ENCODE measurements around the gene AP1M1.
"Not testable (repeated sequence)": the region's sequence is repeated elsewhere in the genome, so short reads cannot be mapped to it uniquely, and the experiment has no call there.

The AP1M1 gene

GRCh38 chr19:16197622-16198369 lies at the start of gene AP1M1:
AP1M1 (plus strand) TSS chr19:16197911; CDS start chr19:16198027, 116 bp downstream.
- DNase-seq = peak; percentile 79

GRCh38 chr19:16148443-16149229 lies 49.1 kb upstream of the AP1M1 start:
- no peak for DNase-seq

- DNase-seq = no peak
Measured at GRCh38 chr19:16153582-16154336, 44.0 kb upstream of the AP1M1 start.

- no peak for DNase-seq
Measured at GRCh38 chr19:16154557-16154956, 43.2 kb upstream of the AP1M1 start.

GRCh38 chr19:16155128-16155527 lies 42.6 kb upstream of the AP1M1 start:
- no peak for DNase-seq

- DNase-seq = no peak
Measured at GRCh38 chr19:16156904-16157303, 40.8 kb upstream of the AP1M1 start.

GRCh38 chr19:16157601-16158000 lies 40.1 kb upstream of the AP1M1 start:
- DNase-seq = no peak

- DNase-seq = no peak
Measured at GRCh38 chr19:16159655-16160054, 38.1 kb upstream of the AP1M1 start.

GRCh38 chr19:16160445-16160942 lies 37.2 kb upstream of the AP1M1 start:
- no peak for DNase-seq

GRCh38 chr19:16160943-16161560 lies 36.7 kb upstream of the AP1M1 start:
- no peak for DNase-seq

GRCh38 chr19:16161840-16162239 lies 35.9 kb upstream of the AP1M1 start:
- DNase-seq = no peak

DNA sequence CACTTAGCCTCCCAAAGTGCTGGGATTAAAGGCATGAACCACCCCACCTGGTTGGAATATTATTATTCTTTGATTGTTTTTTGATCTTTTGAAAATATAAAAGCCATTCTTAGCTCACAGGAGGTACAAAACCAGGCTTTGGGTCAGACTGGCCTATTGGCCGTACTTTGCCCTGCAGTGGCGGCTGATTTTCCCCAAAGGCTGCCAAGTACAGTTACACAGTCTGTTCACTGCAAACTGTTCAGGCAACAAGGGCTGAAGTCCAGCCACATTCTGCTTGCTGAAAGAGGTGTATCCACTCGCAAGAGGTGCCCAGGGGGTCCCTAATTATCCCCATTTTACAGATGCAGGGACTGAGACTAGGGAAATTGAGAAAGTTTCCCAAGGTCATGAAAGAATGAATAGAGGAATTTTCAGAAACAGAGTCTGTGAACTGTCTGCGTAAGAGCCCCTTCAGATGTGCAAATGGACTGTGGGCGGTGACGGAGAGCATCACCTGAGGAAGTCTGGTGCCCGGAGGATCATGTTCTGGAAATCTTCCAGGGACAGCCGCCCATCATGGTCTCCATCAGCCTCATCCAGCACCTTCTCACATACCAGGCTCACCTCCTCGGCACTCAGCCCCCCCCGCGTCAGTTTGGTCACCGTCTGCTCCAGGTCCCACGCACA lies 33.4 kb upstream of the AP1M1 start:
- no peak for DNase-seq

DNA sequence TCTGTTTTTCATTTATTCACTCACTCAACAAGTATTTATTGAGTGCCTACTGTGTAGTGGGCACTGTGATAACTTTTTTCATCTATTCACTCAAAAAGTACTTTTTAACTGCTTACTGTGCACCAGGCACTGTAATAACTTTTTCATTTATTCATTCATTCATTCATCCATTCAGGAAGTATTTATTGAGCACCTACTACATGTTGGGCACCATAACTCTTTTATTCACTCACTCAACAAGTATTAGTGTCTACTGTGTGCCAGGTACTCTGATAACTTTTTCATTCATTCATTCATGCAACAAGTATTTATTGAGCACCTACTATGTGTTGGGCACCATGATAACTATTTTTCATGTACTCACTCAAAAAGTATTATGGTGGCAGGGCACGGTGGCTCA lies 31.3 kb upstream of the AP1M1 start:
- DNase-seq = no peak

- DNase-seq = no peak
Measured at GRCh38 chr19:16167055-16167454, 30.7 kb upstream of the AP1M1 start.

- no peak for DNase-seq
Measured at GRCh38 chr19:16168465-16169081, 29.1 kb upstream of the AP1M1 start.

DNA sequence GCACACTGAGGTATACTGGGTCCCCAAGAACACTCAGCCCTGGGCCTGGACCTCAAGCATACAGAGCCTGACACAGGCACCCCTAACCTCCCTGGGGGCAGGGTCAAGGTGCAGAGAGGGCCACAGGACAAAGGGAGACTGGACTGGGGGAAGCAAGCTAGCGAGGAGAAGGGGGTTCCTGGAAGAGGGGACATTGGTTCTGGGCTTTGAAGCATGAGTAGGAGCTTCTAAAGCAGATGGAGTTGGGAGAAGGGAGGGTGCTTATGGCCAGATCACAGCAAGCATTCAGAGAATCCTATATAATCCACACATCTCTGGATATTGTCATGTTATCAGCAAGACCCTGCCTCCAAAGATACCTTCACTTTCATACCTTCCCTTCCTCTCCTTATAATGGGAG lies 27.6 kb upstream of the AP1M1 start:
- DNase-seq = no peak

- DNase-seq = no peak
Measured at GRCh38 chr19:16175954-16176353, 21.8 kb upstream of the AP1M1 start.

DNA sequence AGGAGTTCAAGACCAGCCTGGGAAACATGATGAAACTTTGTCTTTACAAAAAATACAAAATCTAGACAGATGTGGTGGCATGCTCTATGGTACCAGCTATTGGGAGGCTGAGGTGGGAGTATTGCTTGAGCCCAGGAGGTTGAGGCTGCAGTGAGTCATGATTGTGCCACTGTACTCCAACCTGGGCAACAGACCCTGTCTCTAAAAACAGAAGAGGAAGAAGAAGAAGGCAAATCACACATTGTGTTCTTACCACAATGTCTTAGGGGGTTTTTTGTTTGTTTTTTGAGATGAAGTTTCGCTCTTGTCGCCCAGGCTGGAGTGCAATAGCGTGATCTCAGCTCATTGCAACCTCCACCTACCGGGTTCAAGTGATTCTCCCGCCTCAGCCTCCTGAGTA lies 18.8 kb upstream of the AP1M1 start:
- DNase-seq = not testable (repeated sequence)

DNA sequence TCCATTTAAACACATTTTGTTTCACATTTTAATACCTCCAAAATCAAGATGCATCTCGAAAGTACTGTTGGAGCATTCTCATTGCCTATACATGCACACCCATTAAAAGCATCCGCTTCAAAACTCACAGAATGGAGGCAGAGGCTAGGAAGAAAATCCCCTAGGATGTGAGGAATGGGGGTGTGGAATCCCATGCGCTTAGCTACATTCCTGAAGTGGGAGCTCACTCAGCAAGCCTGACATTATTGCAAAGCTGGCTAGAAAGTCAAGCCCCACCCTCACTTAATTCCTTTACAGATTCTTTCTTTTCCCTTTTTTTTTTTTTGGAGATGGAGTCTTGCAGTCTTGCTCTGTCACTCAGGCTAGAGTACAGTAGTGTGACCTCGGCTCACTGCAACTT lies 17.1 kb upstream of the AP1M1 start:
- DNase-seq = no peak

GRCh38 chr19:16184665-16185122 lies 13.0 kb upstream of the AP1M1 start:
- no peak for DNase-seq

DNA sequence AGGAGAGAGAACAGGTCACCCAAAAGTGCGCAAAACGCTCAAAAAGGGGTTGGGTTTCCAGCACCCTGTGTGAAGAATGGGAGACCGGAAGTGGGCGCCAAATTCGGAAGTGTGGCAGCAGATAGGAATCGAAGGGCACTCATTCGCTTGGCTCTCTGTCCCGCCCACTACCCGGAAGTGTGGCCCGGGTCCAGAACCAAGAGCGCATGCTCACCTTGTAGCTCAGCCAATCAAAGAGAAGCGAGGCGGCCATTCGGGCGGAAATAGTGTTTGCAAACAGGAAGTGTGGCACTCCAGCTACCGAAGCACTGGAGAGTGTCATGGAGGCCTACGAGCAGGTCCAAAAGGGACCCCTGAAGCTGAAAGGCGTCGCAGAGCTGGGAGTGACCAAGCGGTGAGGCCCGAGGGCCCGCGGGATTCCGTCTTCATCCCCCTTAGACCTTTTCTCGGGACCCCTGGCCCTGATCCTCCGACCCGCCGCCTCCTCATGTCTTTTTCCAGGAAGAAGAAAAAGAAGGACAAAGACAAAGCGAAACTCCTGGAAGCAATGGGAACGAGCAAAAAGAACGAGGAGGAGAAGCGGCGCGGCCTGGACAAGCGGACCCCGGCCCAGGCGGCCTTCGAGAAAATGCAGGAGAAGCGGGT lies 12.5 kb upstream of the AP1M1 start, which contains the start of gene FAM32A:
Gene FAM32A (plus strand): TSS at position 288 of the 645 bp plus-strand sequence. CDS start 33 bp downstream, at position 321.
- DNase-seq = peak; percentile 90

All from NCI-H748 treated with DMSO at 0.1 percent for 48 hours (cell line).